Measurements from ENCODE around the gene NFATC4. TPM values are rescaled to one million over a fixed set of nuclear protein-coding genes. Genes with fewer than 3 reads are reported as not detected.

Gene NFATC4
- total and polyA plus RNA-seq, 2 experiments from 2014 or later: 20.9 to 26.6 TPM

- TF ChIP-seq ZNF114 (CRISPR knock-in tag; IDR thresholded peaks at IDR 0.05) (no peak), EZH2phosphoT487 (IDR thresholded peaks at IDR 0.05; ENCODE audit: unreplicated experiment) (no peak), EZH2 (IDR thresholded peaks at IDR 0.05; ENCODE audit: low read depth, unreplicated experiment) (no peak), POLR2AphosphoS5 (IDR thresholded peaks at IDR 0.05; ENCODE audit: low read depth) (no peak), NANOG (IDR thresholded peaks at IDR 0.05; ENCODE audit: borderline replicate concordance) (no peak), STAT1 (IDR thresholded peaks at IDR 0.05; ENCODE audit: unreplicated experiment) (no peak), CREB1 (CRISPR knock-in tag; IDR thresholded peaks at IDR 0.05; ENCODE audit: low read depth) (no peak), ZNF331 (CRISPR knock-in tag; IDR thresholded peaks at IDR 0.05; ENCODE audit: low read depth) (no peak), ETS1 (IDR thresholded peaks at IDR 0.05) (no peak)
Measured at GRCh38 chr14:24325041-24325530, 42.9 kb upstream of the NFATC4 start (continued).

GRCh38 chr14:24325963-24326362 lies 42.0 kb upstream of the NFATC4 start:
- Mint-ChIP-seq H3K4me1 (peaks cover 2% of the 10 kb centered on the region; the same call in 1 of the 3 replicates), H3K36me3 (ENCODE audit: low read depth) (no peaks in the 10 kb centered on the region; the same call in 2 of the 3 replicates), H3K27me3 (ENCODE audit: insufficient read depth, low read depth, poor library complexity) (peaks cover 25% of the 10 kb centered on the region), H3K9me3 (no peaks in the 10 kb centered on the region; the same call in 2 of the 3 replicates), H3K27ac (no peak overlapping the region), H3K4me3 (no peak overlapping the region)
- Histone ChIP-seq H3F3A (replicated peaks; ENCODE audit: low read depth) (no peaks in the 10 kb centered on the region), H2AFZ (no peak overlapping the region), H3K36me3 (ENCODE audit: insufficient read depth) (no peaks in the 10 kb centered on the region), H3K9me2 (ENCODE audit: insufficient read depth) (no peaks in the 10 kb centered on the region), H4K20me1 (replicated peaks; ENCODE audit: insufficient read depth) (no peaks in the 10 kb centered on the region; the same call in 1 of the 2 replicates), H3K4me2 (no peak overlapping the region), H3K4me1 (ENCODE audit: insufficient read depth) (no peaks in the 10 kb centered on the region), H3K79me2 (replicated peaks; ENCODE audit: insufficient read depth) (no peaks in the 10 kb centered on the region), H3K27ac (ENCODE audit: low read depth) (no peak overlapping the region), H3K4me3 (no peak overlapping the region), H3K27me3 (ENCODE audit: insufficient read depth) (peaks cover 28% of the 10 kb centered on the region)
- DNase-seq (ENCODE audit: low spot score) (no peak), ATAC-seq (no peak)
- TF ChIP-seq ETS1 (IDR thresholded peaks at IDR 0.05) (no peak), ZNF331 (CRISPR knock-in tag; IDR thresholded peaks at IDR 0.05; ENCODE audit: low read depth) (no peak), CREB1 (CRISPR knock-in tag; IDR thresholded peaks at IDR 0.05; ENCODE audit: low read depth) (no peak), POLR2AphosphoS5 (IDR thresholded peaks at IDR 0.05; ENCODE audit: low read depth) (no peak), JUNB (IDR thresholded peaks at IDR 0.05; ENCODE audit: unreplicated experiment) (no peak), CTCF (conservative IDR thresholded peaks at IDR 0.05; ENCODE audit: low read depth in 2 of 2) (no peak), STAT1 (IDR thresholded peaks at IDR 0.05; ENCODE audit: unreplicated experiment) (no peak), EZH2 (IDR thresholded peaks at IDR 0.05; ENCODE audit: low read depth, unreplicated experiment) (no peak), ZNF462 (CRISPR knock-in tag; IDR thresholded peaks at IDR 0.05) (no peak), NANOG (IDR thresholded peaks at IDR 0.05; ENCODE audit: borderline replicate concordance) (no peak)

Data from GM23338 (cell line).